NCI-H2196 (cell line): ENCODE data around the gene DNAJB13.

ENCODE experiments used
- DNase-seq: peaks from one replicate; lab custom pipeline; 2025; ENCODE audit not compliant: unreplicated experiment; lab: John Stamatoyannopoulos, UW

DNAJB13 gene

DNA sequence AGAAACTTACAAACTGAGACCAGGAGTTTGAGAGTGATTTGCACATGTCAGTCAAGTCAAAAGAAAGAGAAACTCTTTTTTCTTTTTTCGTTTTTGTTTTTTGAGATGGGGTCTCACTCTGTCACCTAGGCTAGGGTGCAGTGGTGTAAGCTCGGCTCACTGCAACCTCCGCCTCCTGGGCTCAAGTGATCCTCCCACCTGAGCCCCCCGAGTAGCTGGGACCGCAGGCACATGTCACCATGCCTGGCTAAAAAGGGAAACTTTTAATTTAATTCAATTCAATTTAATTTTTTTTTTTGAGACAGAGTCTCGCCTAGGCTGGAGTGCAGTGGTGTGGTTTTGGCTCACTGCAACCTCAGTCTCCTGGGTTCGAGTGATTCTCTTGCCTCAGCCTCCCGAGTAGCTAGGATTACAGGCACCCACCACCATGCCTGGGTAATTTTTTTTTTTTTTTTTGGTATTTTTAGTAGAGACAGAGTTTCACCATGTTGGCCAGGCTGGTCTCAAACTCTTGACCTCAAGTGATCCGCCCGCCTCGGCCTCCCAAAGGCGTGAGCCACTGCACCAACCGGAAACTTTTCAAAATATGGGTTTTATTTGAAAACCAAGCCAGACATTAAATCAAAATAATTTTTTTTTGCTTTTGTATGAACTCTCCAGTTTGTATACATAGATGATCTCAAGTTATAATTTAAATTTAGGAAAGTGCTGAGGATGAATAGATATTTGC is 48.2 kb downstream of the DNAJB13 start:
- no peak for DNase-seq

DNA sequence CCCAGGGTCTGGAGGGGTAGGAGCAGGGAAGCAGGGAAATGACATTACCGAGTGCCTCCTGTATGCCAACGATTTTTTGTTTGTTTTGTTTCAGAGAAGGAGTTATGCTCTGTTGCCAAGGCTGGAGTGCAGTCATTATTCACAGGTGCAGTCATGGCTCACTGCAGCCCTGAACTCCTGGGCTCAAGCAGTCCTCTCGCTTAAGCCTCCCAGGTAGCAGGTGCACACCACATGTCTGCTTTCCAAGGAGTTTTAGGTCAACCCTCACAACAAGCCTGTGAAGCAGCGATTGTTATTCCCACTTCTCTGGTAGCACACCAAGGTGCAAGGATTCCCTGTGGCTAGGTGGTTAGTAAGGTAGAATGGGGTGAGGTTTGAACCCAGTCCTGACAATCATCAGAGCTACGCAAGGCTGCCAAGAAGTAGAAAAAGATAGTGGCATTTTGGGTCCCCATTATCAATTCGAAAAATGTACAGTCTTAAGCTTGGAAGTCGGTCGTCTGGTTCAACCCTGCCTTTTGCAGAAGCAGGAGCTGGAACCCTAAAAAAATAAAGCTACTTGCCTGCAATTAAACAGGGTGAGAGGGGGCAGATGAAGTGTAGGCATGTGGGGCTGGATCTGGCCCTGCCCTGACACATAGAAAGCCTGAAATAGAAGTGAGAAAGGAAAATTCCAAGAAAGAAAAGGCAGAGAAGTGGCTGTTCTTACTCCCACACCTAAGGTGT is 48.9 kb downstream of the DNAJB13 start:
- DNase-seq = peak; percentile 61

DNA sequence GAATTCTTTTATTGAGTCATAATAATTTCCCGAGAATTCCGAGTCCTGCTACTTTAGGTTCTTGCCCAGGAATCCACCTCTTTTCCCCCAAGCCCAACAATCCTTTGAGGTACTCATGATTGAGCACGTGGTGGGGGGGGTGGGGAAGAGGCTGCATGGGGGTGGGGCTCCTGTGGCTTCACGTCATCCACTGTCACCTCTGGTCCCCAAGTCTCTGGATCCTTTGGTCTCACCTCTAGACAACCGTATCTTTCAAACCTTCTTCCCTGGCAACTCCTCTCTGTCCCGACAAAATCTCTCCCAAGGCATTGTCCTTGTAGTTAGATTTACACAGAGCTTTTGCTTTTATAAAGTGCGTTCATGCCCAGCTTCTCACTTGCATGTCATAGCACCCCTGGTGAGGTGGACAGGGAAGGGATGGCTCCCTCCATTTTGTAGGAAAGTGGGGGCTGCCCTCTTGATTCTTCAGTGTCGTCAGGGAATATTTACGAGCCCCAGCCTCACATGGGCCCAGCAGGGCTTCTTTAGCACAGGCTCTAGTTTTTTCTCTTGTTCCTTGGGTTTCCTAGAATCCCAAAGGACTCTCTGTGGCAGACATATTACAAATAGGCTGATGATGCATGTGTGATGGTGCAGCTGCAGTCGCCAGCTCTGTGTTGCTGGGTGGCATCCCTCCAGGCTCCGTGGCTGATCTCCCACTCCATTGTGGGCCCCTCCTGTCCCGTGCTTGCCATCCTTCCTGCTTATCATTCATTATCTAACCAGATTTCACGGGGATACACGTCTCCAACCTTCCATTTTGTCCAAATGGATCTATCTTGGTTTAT is 49.7 kb downstream of the DNAJB13 start:
- DNase-seq = no peak

DNA sequence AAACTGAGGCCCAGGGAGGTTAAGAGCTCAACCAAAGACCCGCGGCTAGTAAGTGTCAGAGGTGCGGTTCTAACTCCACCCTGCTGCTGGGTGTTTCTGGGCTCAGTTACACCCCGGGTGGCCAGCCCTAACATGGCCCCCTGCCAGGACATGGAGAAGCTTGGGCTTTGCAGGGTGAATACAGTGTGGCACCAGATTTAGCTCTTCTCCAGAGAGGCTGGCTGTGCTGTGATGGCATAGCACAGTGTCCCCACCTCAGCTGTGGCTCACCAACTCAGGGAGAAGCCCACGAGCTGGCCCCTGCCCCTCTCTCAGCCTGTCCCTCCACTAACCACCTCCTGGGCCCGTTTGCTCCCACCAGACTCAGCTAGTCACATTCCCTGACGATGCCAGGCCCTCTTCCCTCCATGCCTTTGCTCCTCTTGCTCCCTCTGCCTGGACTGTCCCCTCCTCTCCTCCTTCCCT is 51.0 kb downstream of the DNAJB13 start:
- DNase-seq = no peak

DNA sequence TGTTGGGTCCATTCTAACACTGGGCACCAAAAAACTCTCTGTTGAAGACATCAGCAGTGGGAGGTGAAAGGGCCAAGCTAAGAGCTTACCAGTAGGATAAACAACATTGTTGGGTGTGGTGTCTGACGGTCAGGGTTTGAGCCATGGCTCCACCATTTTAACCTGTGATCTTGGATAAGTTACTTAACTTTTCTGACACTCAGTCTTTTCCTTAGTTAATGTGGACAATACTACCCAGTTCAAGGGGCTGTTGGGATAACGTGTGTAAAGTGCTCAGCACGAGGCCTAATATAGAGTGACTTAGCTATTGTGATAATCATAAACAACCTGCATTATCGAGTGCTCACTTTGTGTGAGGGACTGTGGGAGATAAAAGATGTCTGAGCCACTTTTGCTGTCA is 52.0 kb downstream of the DNAJB13 start:
- DNase-seq = no peak

DNA sequence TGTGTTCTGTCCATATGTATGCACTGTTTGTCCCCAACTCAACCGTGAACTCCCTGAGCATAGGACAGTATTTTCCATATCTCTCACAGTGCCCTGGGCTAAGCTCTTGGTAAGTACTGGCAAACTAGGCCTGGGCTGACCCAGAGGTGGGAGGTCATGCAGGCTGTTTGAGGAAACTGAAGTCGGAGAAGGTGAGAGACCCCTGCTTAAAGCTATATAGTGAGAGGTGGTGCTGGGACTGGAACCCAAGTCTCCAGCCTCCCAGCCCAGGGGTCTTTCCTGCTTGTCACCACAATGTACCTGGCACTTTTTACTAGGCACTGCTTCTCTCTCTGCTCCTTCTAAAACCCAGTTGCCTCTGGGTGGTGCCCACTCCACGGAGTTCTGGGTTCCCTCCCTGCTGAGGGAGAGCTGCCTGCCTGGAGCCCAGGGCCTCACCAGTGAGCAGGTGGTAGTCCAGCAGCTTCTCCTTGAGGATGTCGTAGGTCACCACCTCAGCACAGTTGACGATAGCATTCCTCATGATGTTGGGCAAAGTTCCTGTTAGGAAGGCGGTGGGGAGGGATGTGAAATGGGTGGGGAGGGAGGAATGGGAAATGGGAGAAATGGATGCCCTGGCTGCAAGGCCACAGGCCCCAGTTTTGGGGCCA is 53.3 kb downstream of the DNAJB13 start:
- DNase-seq = no peak

DNA sequence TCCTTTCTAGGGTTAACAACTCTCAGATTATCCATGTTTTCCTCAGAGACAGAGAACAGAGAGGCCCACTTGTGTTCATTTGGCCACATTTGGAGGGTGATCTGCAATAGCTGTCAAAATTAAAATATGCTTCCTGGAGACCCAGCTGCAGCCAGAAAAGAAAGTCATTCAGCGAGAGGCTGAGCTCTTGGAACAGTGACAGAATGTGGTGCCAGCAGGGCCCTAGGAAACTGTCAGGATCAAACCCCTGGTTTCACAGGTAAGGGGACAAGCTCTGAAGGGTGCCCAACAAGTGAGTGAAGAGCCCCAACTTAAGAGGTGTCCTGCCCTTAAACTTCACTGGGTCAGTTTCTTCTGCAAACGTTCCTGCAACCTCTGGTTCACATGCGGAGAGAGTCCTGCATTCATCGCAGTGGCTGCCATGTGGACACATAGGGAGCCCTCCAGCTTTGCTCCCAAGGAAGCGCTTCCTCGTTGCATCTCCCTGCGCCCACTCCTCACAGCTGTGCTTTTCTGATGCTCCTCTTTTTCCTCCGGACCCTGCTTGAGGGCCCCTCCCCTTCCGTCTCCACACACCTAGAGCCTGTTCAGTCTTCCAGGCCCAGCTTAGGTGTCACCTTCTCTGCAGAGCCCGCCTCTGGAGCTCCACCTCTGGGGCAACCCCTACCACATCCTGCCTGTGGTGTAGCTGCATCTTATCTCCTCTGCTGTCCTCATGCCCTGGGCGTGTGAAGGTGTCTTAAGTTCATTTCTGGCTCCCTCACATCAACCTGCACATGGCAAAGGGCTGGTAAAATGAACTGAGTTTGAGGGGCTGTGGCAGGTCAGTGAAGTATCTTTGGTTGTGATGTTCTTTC is 54.2 kb downstream of the DNAJB13 start:
- DNase-seq = no peak

DNA sequence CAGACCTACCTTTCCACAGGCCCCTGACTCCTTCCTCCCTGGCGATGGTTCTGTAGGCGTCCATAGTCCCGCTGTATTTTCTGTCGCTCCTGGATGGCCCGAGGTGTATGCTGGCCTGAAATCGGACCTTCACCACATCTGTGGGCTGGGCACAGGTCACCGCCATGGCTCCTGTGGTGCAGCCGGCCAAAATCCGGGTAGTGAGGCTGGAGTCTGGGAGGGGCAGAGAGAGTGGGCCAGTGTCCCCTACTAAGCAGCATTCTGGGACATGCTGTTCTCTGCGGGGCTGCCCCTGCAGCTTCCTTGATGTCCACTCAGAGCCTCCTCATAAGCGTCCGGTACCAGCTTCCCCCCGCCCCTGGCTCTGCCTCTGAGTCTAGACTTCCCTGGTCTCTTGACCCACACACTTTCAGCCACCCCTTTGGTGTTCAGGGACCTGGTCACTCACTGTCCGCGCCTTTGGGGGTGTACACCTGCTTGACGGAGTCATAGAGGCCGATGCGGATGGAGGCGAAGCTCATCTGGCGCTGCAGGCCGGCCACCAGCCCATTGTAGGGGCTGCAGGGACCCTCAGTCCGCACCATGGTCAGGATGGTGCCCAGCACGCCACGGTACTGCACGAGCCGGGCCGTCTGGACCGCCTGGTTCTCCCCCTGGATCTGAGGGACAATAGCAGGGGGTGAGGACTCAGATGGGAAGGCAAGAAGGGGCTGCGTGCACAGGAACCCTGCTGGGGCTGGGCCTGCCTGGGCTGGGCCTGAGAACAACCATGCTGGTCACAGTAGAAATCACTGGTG is 55.1 kb downstream of the DNAJB13 start:
- no peak for DNase-seq

DNA sequence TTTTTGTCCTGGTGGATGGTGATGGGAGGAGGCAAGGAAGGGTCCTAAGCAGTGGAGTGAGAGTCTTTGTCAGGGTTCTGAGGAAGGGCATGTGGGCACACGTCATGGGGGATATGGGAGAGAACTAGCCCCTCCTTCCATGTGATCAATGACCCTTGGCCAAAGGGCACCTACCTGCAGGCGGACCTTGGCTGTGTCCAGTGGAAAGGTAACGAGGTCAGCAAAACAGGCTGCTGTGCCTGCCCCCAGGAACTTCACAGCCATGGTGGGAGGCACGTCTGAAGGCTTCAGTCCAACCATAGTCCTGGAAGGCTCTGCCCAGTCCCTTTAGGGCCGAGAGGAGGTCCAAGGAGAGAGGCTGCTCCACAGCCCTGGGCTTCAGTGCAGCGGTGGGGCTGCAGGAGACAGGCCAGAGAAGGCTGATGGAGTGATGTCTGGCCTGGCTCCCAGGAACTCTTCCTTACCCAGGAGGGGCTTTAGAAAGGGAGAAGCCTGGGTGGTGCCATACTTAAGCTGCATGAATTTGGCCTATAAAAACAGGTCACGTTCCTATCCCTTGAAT is 56.0 kb downstream of the DNAJB13 start:
- no peak for DNase-seq

DNA sequence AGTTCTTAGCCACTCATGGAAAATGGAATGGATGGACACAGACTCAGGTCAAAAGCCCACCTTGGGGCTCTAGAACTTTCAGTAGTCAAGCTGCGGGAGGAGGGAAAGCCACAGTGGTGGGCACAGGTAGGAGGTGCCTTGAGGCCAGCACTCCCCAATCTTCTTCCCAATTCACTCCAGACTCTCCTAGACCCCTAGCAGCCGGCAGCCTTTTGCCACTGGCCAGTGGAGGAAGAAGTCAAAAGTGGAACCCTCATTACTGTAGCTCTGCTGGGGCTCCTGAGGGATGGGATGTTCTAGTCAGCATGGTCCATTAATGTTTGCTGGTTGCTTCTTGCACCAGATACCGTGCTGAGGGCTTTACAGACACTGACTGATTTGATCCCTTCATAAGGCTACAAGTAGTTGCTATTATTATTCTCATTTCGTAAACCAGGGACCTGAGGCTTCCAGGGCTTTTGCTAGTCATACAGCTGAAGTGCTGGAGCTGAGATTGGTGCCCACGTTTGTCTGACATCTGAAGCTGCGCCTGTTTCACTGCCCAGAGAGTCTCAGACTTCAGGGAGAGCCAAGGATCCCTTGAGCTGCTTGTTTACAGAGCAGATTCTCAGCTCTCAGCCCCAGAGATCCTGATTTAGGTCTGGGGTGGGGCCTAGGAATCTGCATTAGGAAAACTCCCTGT is 57.0 kb downstream of the DNAJB13 start:
- no peak for DNase-seq

DNA sequence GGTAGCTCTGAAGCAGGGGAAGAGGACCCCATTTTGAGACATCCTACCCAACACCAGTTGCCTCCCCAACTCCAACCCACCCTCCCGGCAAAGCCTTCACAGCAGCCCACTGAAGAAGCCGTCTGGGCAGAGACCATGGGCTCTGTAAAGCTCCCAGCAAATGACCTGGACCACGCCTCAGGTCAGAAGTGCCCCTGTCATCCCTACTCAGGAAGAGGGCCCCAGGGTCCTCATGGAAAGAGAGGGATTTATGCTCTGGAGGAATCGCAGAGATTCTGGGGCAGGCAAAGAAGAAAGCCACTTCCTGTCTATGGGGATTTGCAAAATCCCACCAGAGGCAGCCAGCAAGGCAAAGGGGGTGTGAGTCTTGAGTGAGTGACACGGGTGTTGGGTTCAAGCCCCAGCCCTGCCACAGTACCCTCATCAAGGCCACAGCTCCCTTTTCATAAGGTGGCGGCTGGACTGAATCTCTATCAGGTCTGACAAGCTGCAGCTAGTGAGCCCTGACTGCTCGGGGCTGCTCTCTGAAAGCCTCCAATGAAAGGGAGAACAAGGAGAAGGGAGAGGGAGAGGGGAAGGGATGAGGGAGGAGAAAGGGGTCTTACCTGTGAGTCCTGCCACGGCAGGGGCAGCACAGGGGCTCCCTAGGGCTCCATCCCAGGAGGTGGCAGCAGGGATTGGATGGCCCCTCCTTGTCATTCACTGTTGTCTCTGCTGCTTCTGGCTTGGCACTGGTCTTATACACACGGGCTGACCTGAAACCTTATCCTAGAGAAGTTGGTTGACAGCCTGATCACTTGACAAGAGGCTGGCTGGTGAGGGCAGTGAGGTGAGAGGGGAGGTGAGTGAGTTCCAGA is 57.8 kb downstream of the DNAJB13 start, which contains the start of gene UCP3:
Gene UCP3 (minus strand): TSS at position 713 of the 857 bp plus-strand sequence. CDS start 2,043 bp downstream, outside the sequence.
- peak; percentile 57 for DNase-seq

DNA sequence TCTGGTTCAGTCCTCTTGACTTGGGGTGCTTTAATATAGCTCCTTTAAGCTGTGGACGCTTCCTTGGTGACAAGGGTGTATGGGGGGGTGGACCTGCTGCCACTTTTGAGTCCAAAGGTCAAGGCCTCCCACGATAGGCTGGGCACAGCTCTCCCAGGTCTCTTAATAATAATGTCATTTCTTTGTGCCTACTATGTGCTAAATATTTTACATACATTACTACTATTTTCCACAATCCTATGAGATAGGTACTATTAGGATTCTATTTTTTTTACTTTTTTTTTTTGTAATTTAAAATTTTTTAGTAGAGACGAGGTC is 58.4 kb downstream of the DNAJB13 start:
- DNase-seq = no peak

DNA sequence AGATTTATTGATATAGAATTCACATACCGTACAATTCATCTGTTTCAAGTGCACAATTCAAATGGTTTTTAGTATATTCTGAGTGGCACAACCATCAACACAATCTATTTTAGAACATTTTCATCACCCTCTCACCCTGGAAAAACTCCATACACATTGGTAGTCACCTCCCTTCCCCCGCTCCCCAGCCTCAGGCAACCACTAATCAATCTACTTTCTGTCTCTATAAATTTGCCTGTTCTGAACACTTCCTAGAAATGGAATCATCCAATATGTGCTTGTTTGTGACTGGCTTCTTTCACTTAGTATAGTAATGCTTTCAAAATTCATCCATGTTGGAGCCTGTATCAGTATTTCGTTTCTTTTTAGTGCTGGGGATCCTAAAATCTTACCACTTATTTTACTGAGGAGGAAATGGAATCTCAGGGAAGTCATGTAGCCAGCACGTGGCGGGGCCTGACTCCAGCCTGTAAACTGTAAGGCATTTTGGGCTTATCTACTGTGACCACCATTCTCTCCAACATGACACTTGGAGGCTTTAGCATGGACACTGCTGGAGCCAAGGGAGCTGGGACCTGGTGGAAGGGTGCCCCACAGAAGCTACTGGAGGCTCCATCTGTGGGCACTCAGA is 59.0 kb downstream of the DNAJB13 start:
- DNase-seq = no peak

DNA sequence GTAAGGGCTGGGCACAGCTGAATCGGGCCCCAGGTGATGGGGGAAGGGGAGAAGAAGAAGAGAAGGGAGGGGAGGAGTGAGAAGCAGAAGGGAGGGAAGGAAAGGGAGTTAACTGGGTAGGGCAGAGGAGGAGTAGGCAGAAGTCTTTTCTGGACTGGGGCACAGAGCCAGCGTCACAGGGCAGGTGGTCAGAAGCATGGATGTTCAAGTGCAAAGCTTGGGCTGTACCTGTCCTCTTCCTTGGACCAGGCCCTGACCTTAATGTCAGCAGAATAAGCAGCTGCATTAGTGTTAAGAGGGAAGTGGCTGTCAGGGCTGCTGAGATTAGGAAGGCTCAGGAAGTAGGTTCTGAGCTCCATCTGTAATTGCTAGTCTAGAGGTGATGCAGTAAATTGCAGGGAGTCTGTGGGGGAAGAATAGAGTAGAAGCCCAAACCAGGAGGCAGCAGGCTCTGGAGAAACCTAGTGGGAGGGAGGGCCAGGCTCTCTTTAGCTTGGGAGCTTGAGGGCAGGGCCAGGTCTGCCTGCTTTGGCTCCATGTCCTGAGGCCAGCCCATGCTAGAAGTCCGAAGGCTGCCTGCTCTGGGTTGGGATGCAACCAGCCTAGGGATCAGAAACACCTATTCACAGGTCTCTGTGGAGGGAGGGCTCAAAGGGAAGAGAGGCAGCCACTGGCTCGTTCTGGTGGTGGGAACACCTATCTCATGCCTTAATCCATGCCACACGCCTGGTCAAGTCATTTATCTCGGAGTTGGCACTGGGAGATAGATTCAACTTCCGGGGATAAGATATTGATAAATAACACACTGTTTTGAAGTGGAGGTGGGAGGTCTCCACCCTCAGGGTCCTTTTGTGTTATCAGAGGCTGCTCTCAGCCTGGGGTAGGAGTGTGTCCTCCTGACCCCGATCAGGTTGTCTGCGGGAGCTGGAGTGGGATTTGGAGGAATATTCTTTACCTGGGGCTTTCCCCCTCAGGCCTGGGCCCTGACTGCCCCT is 59.8 kb downstream of the DNAJB13 start:
- peak; percentile 33 for DNase-seq

DNA sequence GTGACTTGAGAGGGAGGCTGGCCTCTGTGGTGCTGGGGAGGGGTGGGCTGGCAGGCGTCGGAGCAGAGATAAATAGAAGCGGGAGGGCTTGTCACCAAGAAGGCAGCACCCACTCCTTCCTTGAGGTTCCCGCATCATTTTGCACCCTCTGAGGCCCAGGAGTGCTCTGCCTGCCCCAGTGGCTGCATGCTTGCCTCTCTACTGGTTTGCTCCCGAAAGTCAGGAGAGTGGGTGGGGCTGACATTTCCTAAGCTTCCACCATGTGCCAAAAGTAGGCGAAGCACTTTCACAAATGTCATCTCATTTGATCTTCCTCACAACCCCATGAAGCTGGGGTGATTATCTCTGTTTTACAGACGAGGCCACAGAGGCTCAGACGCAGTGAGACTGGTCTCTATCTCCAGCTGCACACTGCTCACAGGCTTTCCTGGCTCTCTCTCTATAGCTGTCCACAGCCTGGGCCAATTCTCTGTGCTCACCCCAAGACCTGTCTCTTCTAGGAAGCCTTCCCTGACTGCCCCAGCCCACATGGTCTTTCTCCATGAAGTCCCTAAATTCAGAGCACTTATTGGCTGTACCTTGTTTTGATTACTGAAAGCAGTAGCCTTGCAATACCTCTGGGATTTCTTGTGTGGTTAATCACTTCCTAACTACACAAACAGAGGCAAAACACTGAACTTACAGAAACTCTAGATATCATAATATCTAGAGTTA is 60.7 kb downstream of the DNAJB13 start:
- DNase-seq = no peak
